ENCODE results near the gene TECPR1. TPM values are rescaled to one million over a fixed set of nuclear protein-coding genes. Genes with fewer than 3 reads are reported as not detected.
A peak's percentile ranks its signal among the peaks of the same experiment; 100 is the strongest.

Gene TECPR1
- total RNA-seq, 1 donor = 11.7 TPM

DNA sequence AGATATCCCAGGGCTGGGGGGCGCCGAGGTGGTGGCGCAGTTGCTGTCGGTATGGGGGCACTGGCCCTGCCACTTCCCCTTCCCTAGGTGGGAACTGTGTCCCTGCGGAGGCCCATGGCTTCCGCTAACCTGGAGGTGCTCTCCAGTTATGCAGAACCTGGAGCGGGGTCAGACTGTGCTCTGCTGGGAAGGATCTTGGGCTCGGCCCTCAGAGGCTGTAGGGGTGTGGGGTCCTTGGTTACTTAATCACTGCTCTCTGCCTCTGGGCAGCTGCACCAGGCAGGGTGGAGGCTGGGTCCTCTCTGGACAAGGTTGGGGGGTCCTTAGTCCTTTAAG is 31.8 kb upstream of the TECPR1 start:
- TF ChIP-seq, protein P1, sequence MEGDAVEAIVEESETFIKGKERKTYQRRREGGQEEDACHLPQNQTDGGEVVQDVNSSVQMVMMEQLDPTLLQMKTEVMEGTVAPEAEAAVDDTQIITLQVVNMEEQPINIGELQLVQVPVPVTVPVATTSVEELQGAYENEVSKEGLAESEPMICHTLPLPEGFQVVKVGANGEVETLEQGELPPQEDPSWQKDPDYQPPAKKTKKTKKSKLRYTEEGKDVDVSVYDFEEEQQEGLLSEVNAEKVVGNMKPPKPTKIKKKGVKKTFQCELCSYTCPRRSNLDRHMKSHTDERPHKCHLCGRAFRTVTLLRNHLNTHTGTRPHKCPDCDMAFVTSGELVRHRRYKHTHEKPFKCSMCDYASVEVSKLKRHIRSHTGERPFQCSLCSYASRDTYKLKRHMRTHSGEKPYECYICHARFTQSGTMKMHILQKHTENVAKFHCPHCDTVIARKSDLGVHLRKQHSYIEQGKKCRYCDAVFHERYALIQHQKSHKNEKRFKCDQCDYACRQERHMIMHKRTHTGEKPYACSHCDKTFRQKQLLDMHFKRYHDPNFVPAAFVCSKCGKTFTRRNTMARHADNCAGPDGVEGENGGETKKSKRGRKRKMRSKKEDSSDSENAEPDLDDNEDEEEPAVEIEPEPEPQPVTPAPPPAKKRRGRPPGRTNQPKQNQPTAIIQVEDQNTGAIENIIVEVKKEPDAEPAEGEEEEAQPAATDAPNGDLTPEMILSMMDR (IDR thresholded peaks at IDR 0.05; ENCODE audit: insufficient read depth, low read length) = no peak
- DNase-seq (ENCODE audit: low read depth) = no peak
- H3K4me3 ChIP-seq (ENCODE audit: low read depth, low read length) = peak overlapping the region; percentile 95

DNA sequence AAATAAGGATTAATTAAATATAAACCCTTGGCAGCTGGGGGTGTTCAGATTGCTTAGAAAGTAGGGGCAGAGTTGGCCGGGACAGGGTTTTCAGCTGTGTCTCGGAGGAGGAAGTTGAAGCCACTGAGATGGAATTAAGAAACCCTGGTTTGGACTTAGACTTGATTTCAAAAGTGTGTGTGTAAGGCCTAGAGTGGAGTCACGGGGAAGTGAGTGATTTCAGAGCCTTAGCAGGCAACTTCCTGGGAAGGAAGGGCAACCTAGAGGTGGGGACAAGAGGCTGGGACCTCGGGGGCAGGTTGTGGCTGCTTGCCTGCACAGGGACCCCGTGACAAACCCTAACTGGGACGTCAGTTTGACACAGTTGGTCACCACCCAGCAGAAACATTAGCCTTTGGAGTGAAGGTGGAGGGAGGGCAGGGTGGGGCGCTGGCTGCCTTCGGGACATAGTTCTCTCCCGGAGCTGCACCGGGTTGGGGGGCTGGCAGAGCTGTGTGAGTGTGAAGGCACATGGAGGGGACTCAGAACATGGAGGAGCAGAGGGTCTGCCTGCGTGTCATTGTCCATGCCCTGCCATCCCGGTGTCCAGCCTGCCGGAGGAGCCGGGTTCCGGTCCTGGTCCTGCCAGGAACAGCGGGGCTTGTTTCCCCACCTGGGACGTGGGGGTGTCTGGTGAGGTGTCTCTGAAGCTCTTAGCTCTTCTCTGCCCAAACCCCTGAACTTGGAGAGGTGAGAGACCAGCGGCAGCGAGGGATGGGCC is 31.3 kb upstream of the TECPR1 start:
- H3K4me3 ChIP-seq (ENCODE audit: low read depth, low read length) = peak overlapping the region; percentile 95

GRCh38 chr7:98282703-98283102 is 30.7 kb upstream of the TECPR1 start:
- TF ChIP-seq, protein P1 (IDR thresholded peaks at IDR 0.05; ENCODE audit: insufficient read depth, low read length) = no peak
- DNase-seq (ENCODE audit: low read depth) = peak; percentile 41
- peak overlapping the region; percentile 95 for H3K4me3 ChIP-seq (ENCODE audit: low read depth, low read length)

More for the DNA sequence above, 31.3 kb upstream of the TECPR1 start:
- peak; percentile 74 for DNase-seq (ENCODE audit: low read depth)
- TF ChIP-seq, protein P1 (IDR thresholded peaks at IDR 0.05; ENCODE audit: insufficient read depth, low read length) = no peak

GRCh38 chr7:98281757-98282606 is 29.9 kb upstream of the TECPR1 start:
- TF ChIP-seq, protein P1 (IDR thresholded peaks at IDR 0.05; ENCODE audit: insufficient read depth, low read length) = no peak
- peak overlapping the region; percentile 95 for H3K4me3 ChIP-seq (ENCODE audit: low read depth, low read length)
- no peak for DNase-seq (ENCODE audit: low read depth)

DNA sequence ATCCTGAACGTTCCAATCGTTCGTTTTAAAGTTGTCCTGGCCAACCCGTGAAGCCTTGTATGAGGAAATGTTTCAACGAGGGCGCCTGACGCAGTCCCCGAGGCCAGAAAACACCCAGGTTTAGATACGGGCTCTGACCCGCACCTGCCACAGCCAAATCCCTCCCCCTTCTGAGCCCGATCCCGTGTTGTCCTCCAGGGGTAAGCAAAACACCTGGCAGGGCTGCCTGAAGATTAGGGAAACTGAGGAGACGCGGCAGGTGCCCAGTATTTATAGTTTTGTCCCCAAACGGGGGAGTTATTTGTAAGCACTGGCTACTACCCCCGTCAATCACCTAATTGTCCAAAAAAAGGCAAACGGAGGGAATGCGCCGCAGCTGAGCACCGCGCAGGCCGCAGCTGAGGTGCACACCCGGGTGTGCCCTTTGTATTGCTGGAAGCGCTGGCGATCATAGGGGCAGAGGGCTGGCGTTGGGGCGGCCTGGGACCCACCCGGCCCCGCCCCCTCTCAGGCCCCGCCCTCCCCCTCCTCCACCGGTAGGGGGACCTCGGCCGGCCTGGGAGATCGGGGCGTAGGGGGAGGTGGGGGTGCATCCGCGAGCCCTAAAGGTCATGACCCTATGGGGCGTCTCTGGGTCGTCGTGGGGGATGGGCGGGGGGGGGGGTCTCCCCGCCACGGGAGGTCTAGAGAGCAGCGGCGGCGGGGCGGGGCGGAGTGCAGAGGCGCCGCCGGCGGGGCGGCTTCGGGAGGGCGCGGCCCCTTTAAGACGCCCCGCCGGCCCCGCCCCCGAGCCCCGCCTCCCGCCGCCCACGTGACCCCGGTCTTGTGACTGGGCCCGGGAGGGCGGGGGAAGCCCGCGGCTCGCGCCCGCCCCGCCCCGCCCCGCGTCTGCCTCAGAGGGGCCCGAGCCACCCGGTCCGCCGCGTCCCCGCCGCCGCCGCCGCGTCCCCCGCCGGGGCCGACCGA is 29.0 kb upstream of the TECPR1 start, which contains the start of gene BRI3:
Gene BRI3, plus strand, starts transcription at position 896 of the 966 bp plus-strand sequence. CDS start 110 bp downstream, outside the sequence.
- DNase-seq (ENCODE audit: low read depth) = peak; percentile 78
- H3K4me3 ChIP-seq (ENCODE audit: low read depth, low read length) = peak within 1 kb of the TSS; percentile 95
- TF ChIP-seq, protein P1 (IDR thresholded peaks at IDR 0.05; ENCODE audit: insufficient read depth, low read length) = no peak

DNA sequence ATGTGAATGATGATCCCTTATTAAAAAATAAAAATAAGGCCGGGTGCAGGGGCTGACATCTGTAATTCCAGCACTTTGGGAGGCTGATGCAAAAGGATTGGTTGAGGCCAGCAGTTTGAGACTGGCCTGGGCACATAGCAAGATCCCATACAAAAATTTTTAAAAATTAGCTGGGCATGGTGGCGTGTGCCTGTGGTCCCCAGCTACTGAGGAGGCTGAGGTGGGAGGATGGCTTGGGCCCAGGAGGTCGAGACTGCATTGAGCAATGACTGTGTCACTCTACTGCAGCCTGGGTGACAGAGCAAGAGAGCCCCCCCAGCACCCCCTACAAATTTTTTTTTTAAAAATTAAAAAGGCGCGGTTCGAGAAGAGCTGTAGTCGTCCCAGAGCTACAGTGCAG is 28.3 kb upstream of the TECPR1 start:
- TF ChIP-seq, protein P1 (IDR thresholded peaks at IDR 0.05; ENCODE audit: insufficient read depth, low read length) = no peak
- H3K4me3 ChIP-seq (ENCODE audit: low read depth, low read length) = no peak overlapping the region
- no peak for DNase-seq (ENCODE audit: low read depth)

All from fibroblast of the aortic adventitia (primary cell).